ENCODE results near the gene PRPF19.

PRPF19 gene

GRCh38 chr11:60872961-60873524, 33.3 kb downstream of the PRPF19 start:
- no peak for DNase-seq (ENCODE audit: low read depth)

DNA sequence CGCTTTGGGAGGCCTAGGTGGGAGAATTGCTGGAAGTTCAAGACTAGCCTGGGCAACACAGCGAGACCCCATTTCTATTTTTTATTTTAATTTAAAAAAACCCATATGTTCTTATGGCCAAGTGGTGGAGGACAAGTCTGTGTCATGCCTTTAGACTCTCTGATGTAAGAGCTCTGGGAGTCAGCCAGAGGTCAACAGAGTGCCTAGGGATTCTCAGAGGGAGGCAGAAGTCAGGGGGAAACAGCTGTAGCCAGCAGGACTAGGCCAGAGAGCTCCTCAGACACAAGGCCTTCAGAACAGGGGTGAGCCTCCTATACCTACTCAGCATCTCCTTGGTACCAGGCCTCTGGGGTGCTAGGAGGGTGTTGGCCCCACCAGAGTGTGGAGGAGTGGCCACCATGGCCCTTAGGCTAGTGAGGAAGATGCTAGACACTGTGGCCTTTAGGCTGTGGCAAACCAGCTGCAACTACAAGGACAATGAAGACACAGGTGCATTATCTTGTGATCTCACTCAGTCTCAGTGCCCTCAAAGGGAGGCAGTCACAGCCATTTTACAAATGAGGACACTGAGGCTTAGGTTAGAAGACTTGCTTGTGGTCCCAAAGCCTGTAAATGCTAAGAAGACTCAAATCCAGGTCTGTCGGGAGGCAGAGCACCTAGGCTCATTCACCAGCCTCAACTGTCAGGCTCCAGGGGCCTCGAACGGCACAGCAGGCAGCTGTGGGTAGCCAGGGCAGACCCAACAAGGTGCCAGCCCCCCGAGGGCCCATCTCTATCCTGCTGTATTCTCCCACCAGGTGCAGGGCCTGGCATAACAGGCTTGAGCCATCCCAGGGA, 34.0 kb downstream of the PRPF19 start:
- DNase-seq (ENCODE audit: low read depth): no peak

DNA sequence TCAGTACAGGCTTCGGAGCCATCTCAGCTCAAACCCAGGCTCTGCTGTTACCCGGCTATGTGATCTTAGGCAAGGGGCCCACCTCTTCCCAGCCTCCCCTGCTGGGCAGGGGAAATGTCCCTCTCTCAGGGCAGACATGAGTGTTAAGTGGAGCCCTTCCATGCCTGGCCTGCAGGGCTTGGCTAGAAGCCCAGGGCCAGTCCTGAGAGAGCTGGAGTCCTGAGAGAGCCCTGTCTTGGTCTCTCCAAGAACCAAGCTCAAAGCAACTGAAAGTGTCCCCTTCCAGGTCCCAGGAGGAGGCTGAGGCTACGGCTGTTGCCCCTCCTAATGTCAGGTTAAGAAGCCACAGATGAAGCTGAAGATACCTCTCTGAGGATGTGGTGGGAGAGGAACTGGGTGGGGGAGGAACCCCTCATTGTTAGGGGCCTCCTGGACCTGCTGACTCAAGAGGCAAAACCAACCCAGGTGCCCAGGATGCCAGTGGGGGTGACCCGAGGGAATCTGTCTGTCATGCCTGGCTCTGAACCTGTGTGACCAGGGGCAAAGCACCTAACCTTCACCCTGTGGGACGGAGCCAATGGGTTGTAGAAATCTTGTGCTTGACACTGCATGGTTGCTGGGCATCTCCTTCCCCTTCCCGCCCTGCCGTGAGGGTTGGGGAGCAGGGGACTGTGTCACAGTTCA, 34.9 kb downstream of the PRPF19 start:
- DNase-seq (ENCODE audit: low read depth): no peak

DNA sequence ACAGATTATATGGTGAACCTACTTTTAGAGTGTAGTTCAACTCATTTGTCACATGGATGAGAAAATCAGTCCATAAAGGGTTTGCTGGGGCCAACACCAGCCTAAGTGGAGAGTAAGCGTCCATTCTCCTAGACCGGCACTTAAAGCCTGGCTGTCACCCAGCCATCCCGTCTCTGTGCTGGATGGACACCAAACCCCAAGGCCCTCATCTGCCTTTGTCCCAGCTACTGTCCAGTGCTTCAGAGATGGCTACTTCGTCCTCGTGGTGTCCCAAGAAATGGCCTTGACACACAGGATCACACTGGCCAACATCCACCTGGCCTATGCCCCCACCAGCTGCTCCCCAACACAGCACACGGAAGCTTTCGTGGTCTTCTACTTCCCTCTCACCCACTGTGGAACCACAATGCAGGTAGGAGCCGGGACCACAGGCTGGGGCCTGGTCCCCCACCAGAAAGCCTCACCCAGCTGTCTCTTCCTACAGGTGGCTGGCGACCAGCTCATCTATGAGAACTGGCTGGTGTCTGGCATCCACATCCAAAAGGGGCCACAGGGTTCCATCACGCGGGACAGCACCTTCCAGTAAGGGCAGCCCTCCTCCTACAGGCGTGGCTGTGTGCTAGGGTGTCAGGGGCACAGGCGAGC, 35.5 kb downstream of the PRPF19 start:
- no peak for DNase-seq (ENCODE audit: low read depth)

DNA sequence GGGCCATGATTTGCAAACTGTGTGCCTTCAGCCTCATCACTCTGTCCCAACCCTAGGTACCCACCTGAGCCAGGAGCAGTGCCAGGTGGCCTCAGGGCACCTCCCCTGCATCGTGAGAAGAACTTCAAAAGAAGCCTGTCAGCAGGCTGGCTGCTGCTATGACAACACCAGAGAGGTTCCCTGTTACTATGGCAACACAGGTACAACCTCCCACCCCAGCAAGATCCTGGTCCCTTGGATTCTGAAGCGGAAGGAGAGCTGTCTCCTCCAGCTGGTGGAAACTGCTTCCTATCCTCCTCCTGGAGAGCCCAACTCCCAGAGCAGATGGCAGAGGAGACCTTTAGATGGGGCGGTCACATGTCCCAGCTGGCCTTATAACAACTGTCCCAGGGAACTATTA, 36.1 kb downstream of the PRPF19 start:
- DNase-seq (ENCODE audit: low read depth): no peak

- no peak for DNase-seq (ENCODE audit: low read depth)
Measured at GRCh38 chr11:60869451-60869825, 36.9 kb downstream of the PRPF19 start.

DNA sequence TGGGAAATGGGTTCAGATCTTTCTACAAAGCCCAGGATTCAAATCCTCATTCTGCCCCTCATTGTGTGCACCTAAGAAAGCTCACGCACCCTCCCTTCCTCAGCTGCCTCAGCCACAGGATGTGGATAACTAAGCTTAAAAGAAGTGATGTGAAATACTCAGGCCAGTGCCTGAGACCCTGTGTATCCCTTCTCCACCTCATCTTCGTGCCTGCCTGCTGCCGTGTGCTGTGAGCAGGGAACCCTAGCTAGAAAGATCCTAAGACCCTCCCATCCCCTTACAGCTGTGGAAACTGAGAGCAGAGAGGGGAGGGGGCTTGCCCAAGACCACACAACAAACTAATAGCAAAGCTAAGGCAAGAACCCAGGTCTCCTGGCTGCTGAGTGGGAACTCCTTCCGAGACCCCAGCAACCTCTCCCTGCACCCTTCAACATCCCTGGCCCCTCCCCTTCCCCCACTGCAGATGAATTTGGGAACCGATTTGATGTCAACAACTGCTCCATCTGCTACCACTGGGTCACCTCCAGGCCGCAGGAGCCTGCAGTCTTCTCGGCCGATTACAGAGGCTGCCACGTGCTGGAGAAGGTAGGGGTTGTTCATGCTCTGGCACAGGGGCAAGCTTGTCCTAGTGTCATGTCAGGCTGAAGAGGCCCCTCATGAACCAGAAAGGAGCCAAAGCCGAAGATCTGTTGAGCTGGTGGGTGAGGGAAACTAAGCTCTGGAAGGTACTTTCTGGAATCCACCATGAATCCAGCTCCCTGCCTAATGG, 37.5 kb downstream of the PRPF19 start:
- DNase-seq (ENCODE audit: low read depth): no peak

DNA sequence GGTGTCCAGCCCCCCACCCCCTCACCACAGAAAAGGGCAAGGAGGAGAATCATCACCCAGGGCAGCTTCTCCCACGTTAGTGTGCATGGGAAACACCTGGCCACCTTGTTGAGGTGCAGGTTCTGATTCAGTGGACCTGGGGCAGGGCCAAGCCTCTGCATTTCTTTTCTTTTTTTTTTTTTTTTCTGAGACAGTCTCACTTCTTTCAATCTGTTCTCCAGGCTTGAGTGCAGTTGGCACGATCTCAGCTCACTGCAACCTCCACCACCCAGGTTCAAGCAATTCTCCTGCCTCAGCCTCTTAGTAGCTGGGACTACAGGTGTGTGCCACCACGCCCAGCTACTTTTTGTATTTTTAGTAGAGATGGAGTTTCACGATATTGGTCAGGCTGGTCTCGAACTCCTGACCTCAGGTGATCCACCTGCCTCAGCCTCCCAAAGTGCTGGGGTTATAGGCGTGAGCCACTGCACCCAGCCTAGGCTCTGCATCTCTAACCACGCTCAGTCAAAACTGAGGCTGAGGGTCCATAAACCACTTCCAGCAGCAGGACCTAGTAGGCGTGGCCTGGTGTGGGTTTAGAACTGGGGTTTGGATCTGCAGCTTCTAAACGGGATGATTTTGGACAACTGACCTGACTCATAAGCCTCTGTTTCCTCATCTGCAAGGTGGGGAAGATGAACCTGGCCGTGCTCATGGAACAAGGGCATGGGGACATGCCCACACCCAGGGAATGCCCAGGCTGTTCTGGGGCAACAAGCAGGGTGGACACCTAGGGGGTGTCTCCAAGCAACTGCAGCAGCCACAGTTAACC, 38.3 kb downstream of the PRPF19 start:
- no peak for DNase-seq (ENCODE audit: low read depth)

GRCh38 chr11:60866911-60867870, 39.2 kb downstream of the PRPF19 start, which contains the start of gene ZP1:
Gene ZP1 (plus strand): TSS chr11:60867542. CDS start chr11:60867562, 20 bp downstream.
- no peak for DNase-seq (ENCODE audit: low read depth)

GRCh38 chr11:60864856-60865513, 41.4 kb downstream of the PRPF19 start:
- no peak for DNase-seq (ENCODE audit: low read depth)

- DNase-seq (ENCODE audit: low read depth): no peak
Measured at GRCh38 chr11:60863550-60864521, 42.5 kb downstream of the PRPF19 start.

DNA sequence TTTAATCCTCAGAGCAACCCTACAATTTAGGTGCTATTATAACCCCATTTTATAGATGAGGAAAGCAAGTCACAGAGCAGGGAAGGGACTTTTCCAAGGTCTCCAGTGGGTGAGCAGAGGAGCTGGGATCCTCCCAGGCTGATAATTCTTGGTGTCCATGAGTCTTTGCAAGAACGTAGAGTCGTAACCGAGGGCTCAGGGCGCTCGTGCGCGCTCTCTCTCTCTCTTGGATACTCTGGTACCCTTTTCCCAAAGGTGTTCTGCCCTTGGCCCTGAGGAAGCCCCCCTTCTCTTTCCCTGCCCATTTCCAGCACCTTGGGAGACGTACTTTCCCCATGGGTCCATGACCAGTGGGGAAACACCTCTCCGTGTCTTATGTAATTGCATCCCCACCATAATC, 44.2 kb downstream of the PRPF19 start:
- no peak for DNase-seq (ENCODE audit: low read depth)

DNA sequence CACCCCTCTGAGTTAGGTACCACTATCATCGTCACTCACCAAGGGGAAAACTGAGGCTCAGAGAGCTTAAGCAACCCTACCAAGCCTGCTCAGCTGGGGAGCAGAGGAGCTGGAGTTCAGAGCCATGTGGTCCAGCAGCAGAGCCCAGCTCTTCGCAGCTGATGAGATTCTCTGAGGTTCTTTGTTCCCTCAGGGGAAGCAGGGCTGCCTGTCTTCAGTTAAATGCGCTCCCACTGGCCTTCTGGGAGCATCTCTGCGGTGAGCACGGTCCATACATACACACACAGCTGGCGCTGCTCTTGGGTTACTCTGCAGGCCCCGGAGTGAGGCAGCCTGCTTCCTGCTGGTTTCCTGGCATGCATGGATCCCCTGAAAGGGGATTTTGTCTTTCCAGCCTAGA, 45.4 kb downstream of the PRPF19 start:
- no peak for DNase-seq (ENCODE audit: low read depth)

DNA sequence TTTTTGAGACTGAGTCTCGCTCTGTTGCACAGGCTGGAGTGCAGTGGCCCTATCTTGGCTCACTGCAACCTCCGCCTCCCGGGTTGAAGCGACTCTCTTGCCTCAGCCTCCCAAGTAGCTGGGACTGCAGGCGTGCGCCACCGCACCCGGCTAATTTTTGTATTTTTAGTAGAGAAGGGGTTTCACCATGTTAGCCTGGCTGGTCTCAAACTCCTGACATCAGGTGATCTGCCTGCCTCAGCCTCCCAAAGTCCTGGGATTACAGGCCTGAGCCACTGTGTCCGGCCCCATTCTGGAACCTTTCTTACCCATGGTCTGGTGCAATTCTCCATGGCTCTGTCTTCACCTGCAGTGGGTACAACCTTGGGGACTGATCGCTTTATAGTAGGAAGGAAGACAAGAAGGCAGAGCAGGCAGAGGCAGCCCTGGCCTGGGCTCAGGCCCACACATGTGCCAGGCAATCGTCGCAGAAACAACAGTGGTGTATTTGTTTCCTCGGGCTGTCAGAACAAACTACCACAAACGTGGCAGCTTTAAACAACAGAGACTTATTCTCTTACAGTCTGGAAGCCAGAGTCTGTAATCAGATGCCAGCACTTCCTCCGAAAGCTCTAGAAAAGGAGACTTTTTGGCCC, 46.7 kb downstream of the PRPF19 start:
- DNase-seq (ENCODE audit: low read depth): no peak

- DNase-seq (ENCODE audit: low read depth): no peak
Measured at GRCh38 chr11:60858731-60859464, 47.5 kb downstream of the PRPF19 start.

- DNase-seq (ENCODE audit: low read depth): no peak
Measured at GRCh38 chr11:60858236-60858635, 48.1 kb downstream of the PRPF19 start.

All from stimulated activated CD8-positive, alpha-beta memory T cell treated with anti-CD3 and anti-CD28 coated beads, Interleukin-12 subunit alpha, Interleukin-12 subunit beta, amount 100 ng/mL, for 4 hours (primary cell).